Measurements from ENCODE around the gene SH3GLB1. TPM values are rescaled to one million over a fixed set of nuclear protein-coding genes. Genes with fewer than 3 reads are reported as not detected.

The SH3GLB1 gene
- total RNA-seq, 4 donors from 2014 or later, result 38.8 to 94.7 (median 51.7) TPM

DNA sequence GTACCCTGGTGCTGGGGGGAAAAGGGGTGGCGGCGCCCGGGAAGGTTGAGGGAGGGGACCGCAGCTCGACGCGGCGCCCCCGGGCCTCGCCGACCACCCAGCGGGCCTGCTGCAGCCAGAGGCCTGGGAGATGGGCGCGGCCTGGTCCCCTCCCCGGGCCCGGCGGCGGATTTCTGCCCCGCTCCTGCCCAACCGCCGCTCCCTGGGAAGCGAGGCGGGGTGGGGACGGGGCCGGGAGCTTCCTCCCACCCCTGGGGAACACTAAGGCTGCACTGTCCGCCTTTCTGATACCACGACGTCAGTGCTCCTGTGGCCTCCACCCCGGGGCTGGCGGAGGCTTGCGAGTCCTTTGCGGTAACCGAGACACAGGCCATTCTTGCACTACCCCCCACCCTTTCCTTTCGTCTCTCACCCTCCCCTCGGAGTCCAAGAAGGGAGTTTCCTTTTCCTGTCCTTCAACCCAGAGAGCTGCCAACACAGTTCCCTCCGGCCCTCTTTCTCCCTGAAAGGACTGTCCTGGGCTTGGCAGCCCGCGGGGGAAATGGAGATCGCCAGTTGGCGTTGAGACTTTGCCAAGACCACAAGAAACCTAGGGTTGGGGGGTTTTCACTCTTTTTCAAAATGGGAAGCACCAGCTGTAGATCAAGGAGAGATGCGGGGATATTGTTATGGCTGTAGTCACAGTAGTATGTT is 742 bp downstream of the SH3GLB1 start:
- no peak for TF ChIP-seq POLR2A (IDR thresholded peaks at IDR 0.05)
- TF ChIP-seq, protein P1, sequence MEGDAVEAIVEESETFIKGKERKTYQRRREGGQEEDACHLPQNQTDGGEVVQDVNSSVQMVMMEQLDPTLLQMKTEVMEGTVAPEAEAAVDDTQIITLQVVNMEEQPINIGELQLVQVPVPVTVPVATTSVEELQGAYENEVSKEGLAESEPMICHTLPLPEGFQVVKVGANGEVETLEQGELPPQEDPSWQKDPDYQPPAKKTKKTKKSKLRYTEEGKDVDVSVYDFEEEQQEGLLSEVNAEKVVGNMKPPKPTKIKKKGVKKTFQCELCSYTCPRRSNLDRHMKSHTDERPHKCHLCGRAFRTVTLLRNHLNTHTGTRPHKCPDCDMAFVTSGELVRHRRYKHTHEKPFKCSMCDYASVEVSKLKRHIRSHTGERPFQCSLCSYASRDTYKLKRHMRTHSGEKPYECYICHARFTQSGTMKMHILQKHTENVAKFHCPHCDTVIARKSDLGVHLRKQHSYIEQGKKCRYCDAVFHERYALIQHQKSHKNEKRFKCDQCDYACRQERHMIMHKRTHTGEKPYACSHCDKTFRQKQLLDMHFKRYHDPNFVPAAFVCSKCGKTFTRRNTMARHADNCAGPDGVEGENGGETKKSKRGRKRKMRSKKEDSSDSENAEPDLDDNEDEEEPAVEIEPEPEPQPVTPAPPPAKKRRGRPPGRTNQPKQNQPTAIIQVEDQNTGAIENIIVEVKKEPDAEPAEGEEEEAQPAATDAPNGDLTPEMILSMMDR (IDR thresholded peaks at IDR 0.05), result no peak
- Histone ChIP-seq H3K27me3 (no peaks in the 10 kb centered on the region), H3K27ac (peak overlapping the region; percentile 90 to 98), H3K36me3 (no peaks in the 10 kb centered on the region), H3K4me1 (peaks cover 0 to 22% of the 10 kb centered on the region in 2 donors), H3K9me3 (no peaks in the 10 kb centered on the region), H3K4me3 (peak overlapping the region; percentile 69 to 86)
- intact Hi-C loops (cut with DNase I; ENCODE audit: low total_unique reads), result no loop called here
- DNase-seq, result peak; percentile 43 to 48

DNA sequence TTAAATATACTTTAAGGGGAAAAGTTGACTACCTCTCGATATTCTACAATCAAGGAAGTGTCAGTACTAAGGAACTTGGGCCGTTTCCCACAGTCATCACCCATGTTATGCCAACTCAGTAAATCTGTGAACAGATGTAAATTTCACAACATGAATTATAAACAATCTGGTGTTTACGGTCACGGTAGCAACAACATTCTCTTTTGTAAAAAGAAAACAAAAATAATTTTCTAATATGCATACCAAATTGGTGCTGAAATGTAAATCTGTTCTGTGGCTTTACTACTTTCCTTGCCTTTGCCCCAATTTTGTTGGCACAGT is 1.2 kb downstream of the SH3GLB1 start:
- intact Hi-C loops (cut with DNase I; ENCODE audit: low total_unique reads), result no loop called here
- TF ChIP-seq, protein P1 (IDR thresholded peaks at IDR 0.05), result no peak
- no peak for TF ChIP-seq POLR2A (IDR thresholded peaks at IDR 0.05)
- DNase-seq, result peak in 1 of 2 donors; percentile 18
- H3K9me3 ChIP-seq, result no peaks in the 10 kb centered on the region
- H3K27me3 ChIP-seq, result no peaks in the 10 kb centered on the region
- peaks cover 0 to 23% of the 10 kb centered on the region in 2 donors for H3K4me1 ChIP-seq
- H3K36me3 ChIP-seq, result no peaks in the 10 kb centered on the region
- H3K4me3 ChIP-seq, result peak overlapping the region; percentile 69 to 86
- peak overlapping the region; percentile 90 to 98 for H3K27ac ChIP-seq

DNA sequence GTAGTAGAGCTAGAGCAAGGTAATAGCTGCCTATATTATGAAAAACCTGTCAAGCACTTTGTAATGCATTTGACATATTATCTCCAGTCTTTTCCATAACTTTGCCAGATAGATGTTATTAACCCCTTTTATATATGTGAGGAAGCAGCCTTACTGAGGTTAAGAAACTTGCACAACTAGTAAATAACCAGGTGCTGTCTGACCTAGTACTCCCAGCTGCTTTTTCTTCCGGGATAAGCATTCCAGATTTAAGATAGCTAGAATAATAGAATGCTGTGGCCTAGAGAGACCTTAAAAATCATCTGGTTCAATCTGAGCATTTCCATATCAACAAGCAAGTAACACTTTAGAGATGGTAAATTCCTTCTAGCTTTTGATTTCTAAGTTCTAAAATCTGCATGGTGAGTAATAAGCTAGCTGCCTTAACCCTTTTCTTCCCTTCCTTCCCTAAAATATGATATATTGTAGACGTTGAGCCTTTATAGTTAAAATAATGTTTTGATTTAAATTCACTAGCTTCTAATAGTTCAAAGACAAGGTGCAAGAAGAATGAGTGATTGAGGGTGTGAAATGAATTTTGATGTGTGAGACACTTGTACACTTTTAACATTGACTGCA is 1.8 kb downstream of the SH3GLB1 start:
- no peaks in the 10 kb centered on the region for H3K27me3 ChIP-seq
- H3K4me3 ChIP-seq, result peak overlapping the region; percentile 69 to 86
- peak overlapping the region; percentile 90 to 98 for H3K27ac ChIP-seq
- TF ChIP-seq, protein P1 (IDR thresholded peaks at IDR 0.05), result no peak
- intact Hi-C loops (cut with DNase I; ENCODE audit: low total_unique reads), result no loop called here
- H3K9me3 ChIP-seq, result no peaks in the 10 kb centered on the region
- H3K36me3 ChIP-seq, result no peaks in the 10 kb centered on the region
- peaks cover 0 to 23% of the 10 kb centered on the region in 2 donors for H3K4me1 ChIP-seq
- DNase-seq, result no peak

DNA sequence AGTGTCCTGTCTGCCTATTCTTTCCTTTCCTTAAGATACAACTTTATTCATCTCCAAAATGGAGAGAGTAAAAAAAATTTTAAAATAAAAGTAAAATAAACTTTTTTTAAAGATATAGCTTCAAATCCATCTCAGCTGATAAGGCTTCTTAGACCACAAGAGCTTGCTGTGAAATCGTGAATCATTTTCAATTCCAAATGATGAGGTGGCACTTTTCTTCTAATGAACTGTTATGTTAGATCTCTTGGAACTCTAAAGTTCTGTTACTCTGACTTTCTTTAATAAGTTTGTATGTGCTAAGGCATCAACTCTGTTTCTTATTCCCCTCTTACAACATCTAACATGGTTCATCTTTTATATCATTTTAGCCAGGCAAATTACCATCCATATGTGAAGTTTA is 4.5 kb downstream of the SH3GLB1 start:
- H3K27ac ChIP-seq, result no peak overlapping the region
- H3K36me3 ChIP-seq, result no peaks in the 10 kb centered on the region
- intact Hi-C loops (cut with DNase I; ENCODE audit: low total_unique reads), result no loop called here
- no peak for TF ChIP-seq POLR2A (IDR thresholded peaks at IDR 0.05)
- TF ChIP-seq, protein P1 (IDR thresholded peaks at IDR 0.05), result no peak
- H3K9me3 ChIP-seq, result no peaks in the 10 kb centered on the region
- peaks cover 0 to 23% of the 10 kb centered on the region in 2 donors for H3K4me1 ChIP-seq
- no peaks in the 10 kb centered on the region for H3K27me3 ChIP-seq
- no peak for DNase-seq
- no peak overlapping the region for H3K4me3 ChIP-seq

DNA sequence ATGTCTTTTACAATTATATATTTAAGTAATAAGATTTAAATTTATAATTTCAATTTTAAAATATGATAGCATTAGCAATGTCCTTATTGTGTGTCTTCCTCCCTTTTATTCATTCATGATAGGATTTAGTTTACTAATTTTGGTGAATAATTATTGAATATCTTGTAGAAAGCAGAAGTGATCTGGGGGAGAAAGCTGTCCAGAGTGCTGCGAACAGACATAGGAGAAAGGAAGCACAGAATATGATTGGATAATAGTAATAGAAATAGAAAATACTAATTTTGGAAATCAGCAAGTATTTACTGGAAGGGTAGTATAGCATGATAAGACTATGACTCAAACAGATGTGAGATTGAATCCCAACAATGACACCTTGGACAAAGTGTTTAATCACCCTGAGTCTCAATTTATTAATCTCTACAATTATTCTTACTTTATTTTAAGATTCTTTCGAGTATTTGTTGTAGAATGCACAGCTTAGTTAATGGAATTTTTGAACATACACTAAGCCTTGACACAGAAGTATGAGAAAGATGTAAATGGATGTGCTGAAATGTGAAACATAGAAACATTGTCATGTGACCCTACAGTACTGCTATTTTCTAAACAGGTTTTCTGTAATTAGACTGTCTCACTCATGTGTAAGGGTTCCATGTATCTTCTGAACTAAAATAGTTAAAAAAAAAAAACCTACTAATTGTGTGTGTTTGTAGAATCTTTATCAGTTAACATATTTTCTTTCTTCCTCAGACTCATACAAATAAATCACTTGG is 7.9 kb downstream of the SH3GLB1 start:
- intact Hi-C loops (cut with DNase I; ENCODE audit: low total_unique reads), result loop anchor here (10.0 kb wide), 1 partner anchor 203 kb away; the partner anchor contains the start of genes HS2ST1 and SELENOF
- Histone ChIP-seq H3K36me3 (no peaks in the 10 kb centered on the region), H3K27me3 (no peaks in the 10 kb centered on the region), H3K9me3 (no peaks in the 10 kb centered on the region), H3K4me3 (no peak overlapping the region), H3K27ac (no peak overlapping the region), H3K4me1 (peaks cover 0 to 13% of the 10 kb centered on the region in 2 donors)
- no peak for DNase-seq
- TF ChIP-seq, protein P1 (IDR thresholded peaks at IDR 0.05), result no peak
- TF ChIP-seq POLR2A (IDR thresholded peaks at IDR 0.05), result no peak
